ENCODE measurements around the gene TUT1. TPM values are rescaled to one million over a fixed set of nuclear protein-coding genes. Genes with fewer than 3 reads are reported as not detected.
"Not testable (repeated sequence)": the region's sequence is repeated elsewhere in the genome, so short reads cannot be mapped to it uniquely, and the experiment has no call there.

Gene TUT1
- total RNA-seq, 1 donor from 2014 or later: 9.6 TPM

DNA sequence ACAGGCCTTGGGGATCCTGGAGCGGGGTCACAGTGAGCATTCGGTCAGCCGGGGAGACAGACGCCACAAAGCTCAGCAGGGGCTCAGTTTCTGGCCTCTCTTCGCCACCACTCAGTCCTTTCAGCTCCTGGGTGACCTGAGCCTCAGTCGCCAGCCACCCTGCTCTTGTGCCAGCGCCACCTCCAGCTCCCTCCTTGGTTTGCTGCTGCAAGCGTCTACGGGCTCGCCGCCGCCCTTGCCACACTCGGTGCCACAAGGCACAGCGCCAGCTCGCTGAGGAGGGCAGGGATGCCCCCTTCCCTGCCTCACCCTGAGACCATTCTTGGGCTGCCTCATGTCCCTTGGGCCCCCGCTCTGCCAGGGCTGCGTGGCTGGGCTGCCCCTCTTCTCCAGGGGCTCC lies 16.2 kb downstream of the TUT1 start:
- Mint-ChIP-seq H3K27me3 (ENCODE audit: low read depth) (no peaks in the 10 kb centered on the region), H3K9me3 (ENCODE audit: low read depth) (no peaks in the 10 kb centered on the region), H3K4me1 (ENCODE audit: low read depth) (peaks cover 52% of the 10 kb centered on the region), H3K27ac (ENCODE audit: unreplicated experiment) (peak overlapping the region; percentile 98), H3K36me3 (ENCODE audit: low read depth) (peaks cover 24% of the 10 kb centered on the region), H3K4me3 (ENCODE audit: unreplicated experiment) (peak overlapping the region; percentile 99)
- TF ChIP-seq, protein P1, sequence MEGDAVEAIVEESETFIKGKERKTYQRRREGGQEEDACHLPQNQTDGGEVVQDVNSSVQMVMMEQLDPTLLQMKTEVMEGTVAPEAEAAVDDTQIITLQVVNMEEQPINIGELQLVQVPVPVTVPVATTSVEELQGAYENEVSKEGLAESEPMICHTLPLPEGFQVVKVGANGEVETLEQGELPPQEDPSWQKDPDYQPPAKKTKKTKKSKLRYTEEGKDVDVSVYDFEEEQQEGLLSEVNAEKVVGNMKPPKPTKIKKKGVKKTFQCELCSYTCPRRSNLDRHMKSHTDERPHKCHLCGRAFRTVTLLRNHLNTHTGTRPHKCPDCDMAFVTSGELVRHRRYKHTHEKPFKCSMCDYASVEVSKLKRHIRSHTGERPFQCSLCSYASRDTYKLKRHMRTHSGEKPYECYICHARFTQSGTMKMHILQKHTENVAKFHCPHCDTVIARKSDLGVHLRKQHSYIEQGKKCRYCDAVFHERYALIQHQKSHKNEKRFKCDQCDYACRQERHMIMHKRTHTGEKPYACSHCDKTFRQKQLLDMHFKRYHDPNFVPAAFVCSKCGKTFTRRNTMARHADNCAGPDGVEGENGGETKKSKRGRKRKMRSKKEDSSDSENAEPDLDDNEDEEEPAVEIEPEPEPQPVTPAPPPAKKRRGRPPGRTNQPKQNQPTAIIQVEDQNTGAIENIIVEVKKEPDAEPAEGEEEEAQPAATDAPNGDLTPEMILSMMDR (IDR thresholded peaks at IDR 0.05): no peak
- peak; percentile 92 for DNase-seq (ENCODE audit: low spot score)

DNA sequence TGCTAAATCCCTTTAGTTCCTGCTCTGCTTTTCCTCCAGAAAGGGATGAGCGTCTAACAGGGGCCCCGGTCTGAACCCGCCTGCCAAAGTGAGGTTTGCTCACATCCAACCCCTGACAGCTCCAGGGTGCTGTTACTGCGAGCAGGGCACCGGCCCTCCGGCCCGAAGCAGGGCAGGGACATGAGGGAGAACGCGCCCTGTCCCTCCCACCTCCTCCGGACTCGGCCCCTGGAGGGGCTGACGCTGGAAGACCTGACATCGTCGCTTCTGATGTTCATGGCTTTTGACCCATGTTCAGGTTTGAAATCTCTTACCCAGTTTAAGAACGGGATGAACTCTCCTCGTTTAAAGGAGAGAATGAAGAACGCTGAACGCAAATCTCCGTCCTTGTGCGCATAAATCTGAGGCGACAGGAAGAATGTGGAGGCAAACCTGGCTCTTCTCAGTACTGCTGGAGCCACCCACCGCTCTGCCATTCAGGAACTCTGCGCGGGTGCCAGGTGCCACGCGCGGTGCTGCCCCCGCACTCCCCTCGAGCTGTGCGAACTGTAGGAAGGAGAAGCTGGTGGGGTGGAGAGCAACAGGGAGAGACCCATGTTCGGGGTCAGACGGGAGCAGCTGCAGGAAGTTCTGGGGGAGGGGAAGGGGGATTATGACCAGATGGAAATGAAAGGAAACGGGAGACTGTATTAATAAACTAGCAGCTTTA lies 16.8 kb downstream of the TUT1 start:
- TF ChIP-seq, protein P1 (IDR thresholded peaks at IDR 0.05): no peak
- H3K4me1 Mint-ChIP-seq (ENCODE audit: low read depth): peaks cover 58% of the 10 kb centered on the region
- no peaks in the 10 kb centered on the region for H3K9me3 Mint-ChIP-seq (ENCODE audit: low read depth)
- peak overlapping the region; percentile 98 for H3K27ac Mint-ChIP-seq (ENCODE audit: unreplicated experiment)
- peaks cover 27% of the 10 kb centered on the region for H3K36me3 Mint-ChIP-seq (ENCODE audit: low read depth)
- peak; percentile 38 for DNase-seq (ENCODE audit: low spot score)
- peak overlapping the region; percentile 99 for H3K4me3 Mint-ChIP-seq (ENCODE audit: unreplicated experiment)
- no peaks in the 10 kb centered on the region for H3K27me3 Mint-ChIP-seq (ENCODE audit: low read depth)

DNA sequence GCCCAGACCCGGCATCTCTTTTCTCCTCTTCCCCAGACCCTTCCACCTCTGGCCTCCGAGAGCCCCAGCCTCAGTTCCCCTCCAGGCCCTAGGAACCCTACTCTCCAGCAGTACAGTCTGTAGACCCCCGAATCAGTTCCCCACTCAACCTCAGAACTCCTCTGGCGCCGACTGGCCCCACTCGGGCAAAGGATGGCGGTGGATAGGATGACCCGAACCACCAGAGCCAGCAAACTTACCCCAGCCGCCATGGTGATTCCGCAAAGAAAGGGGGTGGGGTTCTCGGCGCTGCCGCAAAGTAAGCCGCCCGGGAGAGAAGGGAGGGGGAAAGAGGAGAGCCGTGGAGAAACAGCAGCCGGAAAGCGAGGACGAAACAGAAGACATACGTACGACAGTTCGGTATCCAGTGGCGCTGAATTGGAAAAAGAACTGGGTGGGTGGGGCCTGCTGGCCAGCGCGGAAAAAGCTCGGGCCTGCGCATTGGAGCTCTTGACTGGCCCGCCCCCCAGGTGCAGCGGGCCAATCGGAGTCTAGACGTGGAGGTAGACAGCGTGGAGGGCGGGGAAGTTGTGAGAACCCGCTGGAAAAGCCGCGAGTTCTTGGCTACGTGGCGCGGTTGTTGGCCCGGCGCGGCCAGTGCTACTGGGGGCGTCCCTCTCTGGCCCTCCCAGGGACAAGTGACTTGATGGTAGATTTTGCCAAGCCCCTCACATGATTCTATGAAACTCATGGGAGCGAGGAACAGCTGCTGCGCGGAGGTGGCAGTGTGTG lies 17.5 kb downstream of the TUT1 start, which contains the start of gene EEF1G:
Gene EEF1G (minus strand): TSS at position 300 of the 771 bp plus-strand sequence. CDS start 49 bp downstream, at position 251.
- TF ChIP-seq, protein P1 (IDR thresholded peaks at IDR 0.05): no peak
- no peaks in the 10 kb centered on the region for H3K9me3 Mint-ChIP-seq (ENCODE audit: low read depth)
- H3K36me3 Mint-ChIP-seq (ENCODE audit: low read depth): peaks cover 27% of the 10 kb centered on the region
- peak within 1 kb of the TSS; percentile 99 for H3K4me3 Mint-ChIP-seq (ENCODE audit: unreplicated experiment)
- peaks cover 60% of the 10 kb centered on the region for H3K4me1 Mint-ChIP-seq (ENCODE audit: low read depth)
- no peaks in the 10 kb centered on the region for H3K27me3 Mint-ChIP-seq (ENCODE audit: low read depth)
- peak within 1 kb of the TSS; percentile 98 for H3K27ac Mint-ChIP-seq (ENCODE audit: unreplicated experiment)
- peak; percentile 99 for DNase-seq (ENCODE audit: low spot score)

DNA sequence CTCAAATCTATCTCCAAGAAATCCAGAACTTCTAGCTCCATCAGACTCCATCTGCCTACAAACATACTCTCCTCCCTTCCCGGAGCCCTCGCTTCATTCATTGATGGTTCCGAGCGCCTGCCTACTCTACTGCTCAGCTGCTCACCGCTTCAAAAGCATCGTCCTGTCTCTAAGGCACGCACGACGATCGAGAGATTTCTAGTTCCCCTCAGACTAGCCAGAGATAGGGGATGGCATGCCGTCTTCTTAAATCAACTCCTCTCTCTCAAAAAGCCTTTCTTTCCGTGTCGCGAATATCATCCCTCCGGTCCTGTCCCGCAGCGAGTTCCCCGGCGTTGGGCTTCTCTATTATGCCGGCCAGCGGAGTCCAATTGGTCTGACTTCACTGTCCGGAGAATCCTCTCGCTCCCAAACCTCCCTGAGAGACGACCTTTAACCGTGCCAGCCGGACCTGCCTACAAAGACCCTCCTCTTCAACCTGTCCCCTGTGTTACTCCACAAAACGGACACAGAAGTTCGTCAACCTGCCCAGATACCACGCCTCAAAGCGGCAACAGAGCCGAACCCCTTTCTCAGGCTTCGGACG lies 18.2 kb downstream of the TUT1 start:
- Mint-ChIP-seq H3K27ac (ENCODE audit: unreplicated experiment) (peak overlapping the region; percentile 98), H3K9me3 (ENCODE audit: low read depth) (no peaks in the 10 kb centered on the region), H3K4me1 (ENCODE audit: low read depth) (peaks cover 60% of the 10 kb centered on the region), H3K4me3 (ENCODE audit: unreplicated experiment) (peak overlapping the region; percentile 99), H3K36me3 (ENCODE audit: low read depth) (peaks cover 27% of the 10 kb centered on the region), H3K27me3 (ENCODE audit: low read depth) (no peaks in the 10 kb centered on the region)
- TF ChIP-seq, protein P1 (IDR thresholded peaks at IDR 0.05): no peak
- no peak for DNase-seq (ENCODE audit: low spot score)

DNA sequence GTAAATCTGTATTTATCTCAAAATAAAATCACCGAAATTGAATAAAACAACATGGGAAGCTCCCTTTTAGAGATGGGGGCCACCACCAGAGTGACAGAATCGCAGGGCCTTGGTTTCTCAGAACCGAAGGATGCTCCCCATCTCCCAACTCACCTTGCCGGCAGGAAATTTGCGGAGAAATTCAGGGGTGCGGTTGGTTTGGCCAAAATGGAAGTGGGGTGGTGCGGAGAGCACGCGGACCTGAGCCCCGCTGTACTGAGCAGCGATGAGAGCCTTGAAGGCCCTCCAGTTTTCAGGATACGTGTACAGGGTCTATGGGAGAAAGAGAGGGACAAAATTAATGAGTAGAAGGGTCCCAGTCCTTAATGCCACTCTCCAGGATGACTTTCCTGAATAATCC lies 18.9 kb downstream of the TUT1 start:
- H3K9me3 Mint-ChIP-seq (ENCODE audit: low read depth): no peaks in the 10 kb centered on the region
- TF ChIP-seq, protein P1 (IDR thresholded peaks at IDR 0.05): no peak
- peaks cover 29% of the 10 kb centered on the region for H3K36me3 Mint-ChIP-seq (ENCODE audit: low read depth)
- peaks cover 60% of the 10 kb centered on the region for H3K4me1 Mint-ChIP-seq (ENCODE audit: low read depth)
- peak overlapping the region; percentile 99 for H3K4me3 Mint-ChIP-seq (ENCODE audit: unreplicated experiment)
- H3K27ac Mint-ChIP-seq (ENCODE audit: unreplicated experiment): peak overlapping the region; percentile 98
- no peaks in the 10 kb centered on the region for H3K27me3 Mint-ChIP-seq (ENCODE audit: low read depth)
- no peak for DNase-seq (ENCODE audit: low spot score)

DNA sequence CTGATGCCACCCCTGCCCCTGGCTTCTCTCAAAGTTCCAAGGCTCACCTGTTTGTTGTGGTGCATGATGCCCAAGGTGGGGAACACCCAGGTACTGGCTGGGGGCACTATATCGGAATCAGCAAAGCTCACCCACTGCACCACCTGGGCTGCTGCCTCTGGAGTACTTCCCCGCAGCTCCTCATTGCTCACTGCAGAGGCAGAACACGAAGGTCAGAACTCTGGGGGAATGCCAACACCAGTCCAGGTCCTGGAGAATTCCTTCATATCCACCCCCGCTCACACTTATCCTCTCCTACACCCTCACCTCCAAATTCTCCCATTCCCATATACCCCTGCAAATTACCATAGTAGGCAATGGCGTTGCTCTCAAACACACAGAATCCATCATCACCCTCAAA lies 19.8 kb downstream of the TUT1 start:
- Mint-ChIP-seq H3K36me3 (ENCODE audit: low read depth) (peaks cover 33% of the 10 kb centered on the region), H3K4me1 (ENCODE audit: low read depth) (peaks cover 54% of the 10 kb centered on the region), H3K27ac (ENCODE audit: unreplicated experiment) (peak overlapping the region; percentile 74)
- not testable (repeated sequence) for H3K4me3 Mint-ChIP-seq (ENCODE audit: unreplicated experiment); H3K9me3 Mint-ChIP-seq (ENCODE audit: low read depth); DNase-seq (ENCODE audit: low spot score); H3K27me3 Mint-ChIP-seq (ENCODE audit: low read depth)

DNA sequence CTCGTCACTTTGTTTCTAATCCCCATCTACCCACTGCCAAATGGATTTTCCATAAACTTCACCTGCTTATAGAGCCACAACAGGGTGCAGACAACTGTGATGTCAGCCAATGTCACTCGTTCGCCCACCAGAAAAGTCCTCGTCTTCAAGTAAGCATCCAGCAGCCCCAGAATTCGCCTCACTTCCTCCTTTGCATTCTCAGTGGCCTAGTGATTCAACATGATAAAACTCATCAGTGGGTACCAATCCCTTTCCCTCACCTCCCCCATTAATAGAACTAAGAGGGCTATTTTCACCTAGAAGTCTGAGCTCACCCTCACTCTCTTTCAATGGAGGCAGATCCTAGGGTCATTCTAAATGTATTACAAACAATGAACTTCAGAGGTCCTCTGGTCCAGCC lies 20.4 kb downstream of the TUT1 start:
- peaks cover 37% of the 10 kb centered on the region for H3K36me3 Mint-ChIP-seq (ENCODE audit: low read depth)
- H3K9me3 Mint-ChIP-seq (ENCODE audit: low read depth); H3K4me3 Mint-ChIP-seq (ENCODE audit: unreplicated experiment); DNase-seq (ENCODE audit: low spot score); H3K27me3 Mint-ChIP-seq (ENCODE audit: low read depth): not testable (repeated sequence)
- H3K4me1 Mint-ChIP-seq (ENCODE audit: low read depth): peaks cover 55% of the 10 kb centered on the region
- H3K27ac Mint-ChIP-seq (ENCODE audit: unreplicated experiment): peak overlapping the region; percentile 19
